K562 (cell line): ENCODE measurements around the gene RASGRP2.

Experiments used
- ARID2 ChIP-seq: fragments of 450-650 bp; IDR thresholded peaks from 2 replicates; pipeline ENCODE4 v1.6.1; 2017; ENCODE audit warnings: antibody characterized with exemption, mild to moderate bottlenecking
- BACH1 ChIP-seq: fragments of 200-800 bp; sonication (Bioruptor generic); IDR thresholded peaks from 2 replicates; pipeline ENCODE4 v1.6.1; 2016; ENCODE audit warnings: missing genetic modification characterization, missing compliant biosample characterization
- DACH1 ChIP-seq: fragments of 450-650 bp; IDR thresholded peaks from 2 replicates; pipeline ENCODE4 v1.6.1; 2018; ENCODE audit not compliant: partially characterized antibody
- FOSL1 ChIP-seq: fragments of 200-800 bp; sonication (Bioruptor generic); conservative IDR thresholded peaks from 2 replicates; pipeline ENCODE4 v1.6.1; 2016; ENCODE audit warnings: missing genetic modification characterization, missing compliant biosample characterization
- HDAC8 ChIP-seq: fragments of 450-650 bp; IDR thresholded peaks from 2 replicates; pipeline ENCODE4 v1.6.1; 2016; ENCODE audit warnings: mild to moderate bottlenecking, missing genetic modification characterization, moderate library complexity, missing compliant biosample characterization
- POLR3G ChIP-seq: IDR thresholded peaks from 2 replicates; pipeline ENCODE4 v1.6.1; 2011; ENCODE audit not compliant: insufficient read length, insufficient replicate concordance; ENCODE audit errors: extremely low read depth
- RAD21 ChIP-seq, 2 experiments: fragments of 250-450 bp in 1 of 2; fragments of 450-650 bp in 1 of 2; sonication (Bioruptor Pico) in 1 of 2; formaldehyde crosslinking in 1 of 2; IDR thresholded peaks in 1 of 2; conservative IDR thresholded peaks in 1 of 2; 2 replicates each; pipeline versions ENCODE4 v1.4.0 to v1.8.0; 2020 to 2022; ENCODE audit warnings: mild to moderate bottlenecking in 2 of 2, moderate library complexity in 1 of 2
- TEAD4 ChIP-seq, 2 experiments: sonication (generic) in 1 of 2; formaldehyde crosslinking in 1 of 2; IDR thresholded peaks; 2 replicates each; pipeline versions ENCODE4 v1.6.1 to v1.8.0; 2012 to 2022; ENCODE audit warnings: borderline replicate concordance in 1 of 2, inconsistent platforms in 1 of 2, low read length in 1 of 2, mild to moderate bottlenecking in 1 of 2, missing genetic modification reagents in 1 of 2
- ZNF143 ChIP-seq: sonication (generic); formaldehyde crosslinking; IDR thresholded peaks from 2 replicates; pipeline ENCODE4 v1.9.0; 2022; ENCODE audit warnings: mild to moderate bottlenecking, missing genetic modification reagents
- TF ChIP-seq, protein P1 (sequence below): sonication (generic); formaldehyde crosslinking; IDR thresholded peaks from 2 replicates; pipeline ENCODE4 v1.8.1; 2022; ENCODE audit warnings: missing genetic modification reagents
- TF ChIP-seq, protein P2 (sequence below), 3 experiments: IDR thresholded peaks in 2 of 3; conservative IDR thresholded peaks in 1 of 3; 2 replicates each; pipeline ENCODE4 v1.5.1; 2011 to 2012; ENCODE audit warnings: low read length in 3 of 3, mild to moderate bottlenecking in 3 of 3, control low read depth in 2 of 3, improper control_type of control experiment in 1 of 3, inconsistent platforms in 1 of 3, low read depth in 1 of 3, mixed read lengths in 1 of 3, moderate library complexity in 1 of 3; ENCODE audit not compliant: insufficient read depth in 2 of 3

DNA sequence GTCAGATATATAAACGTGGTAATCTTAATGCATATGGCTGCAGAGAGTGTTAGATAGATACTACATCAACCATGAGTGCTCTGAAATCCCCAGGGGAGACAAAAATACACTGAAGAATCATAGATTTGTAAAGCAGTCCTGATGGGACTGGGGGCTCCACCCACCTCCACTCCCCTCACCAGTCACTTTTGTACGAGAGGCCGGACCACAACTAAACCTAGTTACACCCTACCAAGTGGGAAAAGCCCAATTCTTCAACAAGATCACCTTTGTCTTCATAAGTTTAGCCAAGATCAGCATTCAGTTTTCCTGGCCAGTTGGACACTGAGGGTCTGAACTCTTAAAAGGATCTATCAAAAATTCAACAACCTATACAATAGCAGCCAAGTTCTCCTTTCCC, 32.9 kb upstream of the RASGRP2 start:
- no peak for TF ChIP-seq RAD21 (CRISPR knock-in tag; conservative IDR thresholded peaks at IDR 0.05 in 1 of 2, IDR thresholded peaks at IDR 0.05 in 1 of 2)
- no peak for TF ChIP-seq POLR3G
- TF ChIP-seq, protein P1, sequence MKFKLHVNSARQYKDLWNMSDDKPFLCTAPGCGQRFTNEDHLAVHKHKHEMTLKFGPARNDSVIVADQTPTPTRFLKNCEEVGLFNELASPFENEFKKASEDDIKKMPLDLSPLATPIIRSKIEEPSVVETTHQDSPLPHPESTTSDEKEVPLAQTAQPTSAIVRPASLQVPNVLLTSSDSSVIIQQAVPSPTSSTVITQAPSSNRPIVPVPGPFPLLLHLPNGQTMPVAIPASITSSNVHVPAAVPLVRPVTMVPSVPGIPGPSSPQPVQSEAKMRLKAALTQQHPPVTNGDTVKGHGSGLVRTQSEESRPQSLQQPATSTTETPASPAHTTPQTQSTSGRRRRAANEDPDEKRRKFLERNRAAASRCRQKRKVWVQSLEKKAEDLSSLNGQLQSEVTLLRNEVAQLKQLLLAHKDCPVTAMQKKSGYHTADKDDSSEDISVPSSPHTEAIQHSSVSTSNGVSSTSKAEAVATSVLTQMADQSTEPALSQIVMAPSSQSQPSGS (CRISPR knock-in tag): no peak
- TF ChIP-seq FOSL1 (tag): no peak
- TF ChIP-seq ARID2: no peak
- TF ChIP-seq DACH1: no peak
- no peak for TF ChIP-seq BACH1 (tag)
- TF ChIP-seq, protein P2, sequence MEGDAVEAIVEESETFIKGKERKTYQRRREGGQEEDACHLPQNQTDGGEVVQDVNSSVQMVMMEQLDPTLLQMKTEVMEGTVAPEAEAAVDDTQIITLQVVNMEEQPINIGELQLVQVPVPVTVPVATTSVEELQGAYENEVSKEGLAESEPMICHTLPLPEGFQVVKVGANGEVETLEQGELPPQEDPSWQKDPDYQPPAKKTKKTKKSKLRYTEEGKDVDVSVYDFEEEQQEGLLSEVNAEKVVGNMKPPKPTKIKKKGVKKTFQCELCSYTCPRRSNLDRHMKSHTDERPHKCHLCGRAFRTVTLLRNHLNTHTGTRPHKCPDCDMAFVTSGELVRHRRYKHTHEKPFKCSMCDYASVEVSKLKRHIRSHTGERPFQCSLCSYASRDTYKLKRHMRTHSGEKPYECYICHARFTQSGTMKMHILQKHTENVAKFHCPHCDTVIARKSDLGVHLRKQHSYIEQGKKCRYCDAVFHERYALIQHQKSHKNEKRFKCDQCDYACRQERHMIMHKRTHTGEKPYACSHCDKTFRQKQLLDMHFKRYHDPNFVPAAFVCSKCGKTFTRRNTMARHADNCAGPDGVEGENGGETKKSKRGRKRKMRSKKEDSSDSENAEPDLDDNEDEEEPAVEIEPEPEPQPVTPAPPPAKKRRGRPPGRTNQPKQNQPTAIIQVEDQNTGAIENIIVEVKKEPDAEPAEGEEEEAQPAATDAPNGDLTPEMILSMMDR (IDR thresholded peaks at IDR 0.05 in 2 of 3, conservative IDR thresholded peaks at IDR 0.05 in 1 of 3; ENCODE audit: insufficient read depth in 2 of 3, low read depth in 1 of 3, low read length in 3 of 3): no peak
- no peak for TF ChIP-seq ZNF143 (CRISPR knock-in tag)
- no peak for TF ChIP-seq HDAC8 (tag)
- TF ChIP-seq TEAD4 (IDR thresholded peaks at IDR 0.05; ENCODE audit: low read length): no peak
- TF ChIP-seq TEAD4 (CRISPR knock-in tag; IDR thresholded peaks at IDR 0.05; ENCODE audit: borderline replicate concordance): no peak
